Activated CD8-positive, alpha-beta memory T cell treated with anti-CD3 and anti-CD28 coated beads, Interleukin-2, amount 50 U/mL, for 48 hours (primary cell): Measurements from ENCODE around the gene PAPOLA.

ENCODE experiments used
- DNase-seq: peaks from one replicate; pipeline ENCODE4 v3.0.0-alpha.2; 2020

PAPOLA gene

DNA sequence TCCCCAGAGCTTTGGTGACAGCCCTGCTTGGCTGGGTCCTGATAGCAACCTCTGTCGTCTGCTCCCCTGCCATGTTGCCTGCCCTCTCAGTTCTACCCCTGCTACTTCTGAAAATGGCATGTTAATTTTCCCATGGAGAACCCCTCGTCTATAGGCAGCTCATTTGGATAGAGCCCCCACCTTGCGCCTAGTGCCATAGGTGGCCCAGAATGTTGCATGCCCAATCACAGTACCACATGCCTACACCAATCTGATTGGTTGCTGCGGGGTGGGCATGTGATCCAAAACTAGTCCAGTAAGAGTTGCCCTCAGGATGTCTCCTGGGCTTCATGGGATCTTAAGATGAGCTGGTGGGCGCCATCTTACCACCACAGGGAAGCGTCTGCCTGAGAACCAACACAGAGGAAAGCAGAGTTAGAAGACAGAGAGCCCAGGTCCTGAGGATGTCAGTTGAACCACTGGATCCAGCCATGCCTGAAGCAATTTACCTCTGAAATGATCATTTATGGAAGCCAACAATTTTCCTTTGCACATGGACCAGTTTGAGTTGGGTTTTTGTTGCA is 85.7 kb downstream of the PAPOLA start:
- peak; percentile 38 for DNase-seq

DNA sequence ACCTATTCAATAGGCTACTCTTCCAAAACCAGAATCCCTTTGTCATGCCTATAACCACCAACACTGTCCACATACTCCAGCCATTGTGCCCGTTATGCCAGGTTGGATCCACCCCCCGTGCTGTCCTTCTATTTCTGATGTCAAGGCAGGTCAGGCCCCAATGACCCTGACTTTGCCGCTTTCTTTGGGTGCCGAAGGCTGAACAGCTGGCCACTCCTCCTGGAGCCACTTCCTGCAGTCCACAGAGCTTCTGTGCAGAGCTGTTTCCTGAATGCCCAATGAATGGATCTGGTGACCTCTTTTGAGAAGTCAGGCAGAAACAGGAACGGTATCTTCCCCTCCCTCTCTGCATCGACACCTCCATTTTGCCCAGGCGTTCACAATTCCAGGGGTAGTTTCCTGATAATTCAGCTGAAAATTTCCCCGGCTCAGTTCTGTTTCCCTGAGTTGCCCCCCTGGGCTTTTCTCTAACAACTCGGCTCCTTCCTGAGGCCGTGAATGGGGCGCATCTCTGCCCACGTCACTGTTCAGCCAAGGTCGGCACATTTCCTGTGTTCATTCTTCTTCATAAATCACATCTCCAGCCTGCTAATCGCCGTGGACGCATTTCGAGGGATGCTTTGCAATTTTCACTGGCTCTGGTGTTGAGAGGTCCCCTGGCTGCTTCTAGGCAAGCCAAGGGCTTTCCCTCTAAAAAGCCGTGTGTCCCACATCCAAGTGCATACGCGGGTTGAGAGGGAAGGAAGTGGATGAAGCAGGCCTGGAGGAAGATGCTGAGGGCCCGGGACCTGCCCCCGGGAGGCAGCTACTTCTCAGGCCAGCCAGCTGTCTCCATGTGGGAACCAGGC is 86.5 kb downstream of the PAPOLA start:
- peak; percentile 8 for DNase-seq

DNA sequence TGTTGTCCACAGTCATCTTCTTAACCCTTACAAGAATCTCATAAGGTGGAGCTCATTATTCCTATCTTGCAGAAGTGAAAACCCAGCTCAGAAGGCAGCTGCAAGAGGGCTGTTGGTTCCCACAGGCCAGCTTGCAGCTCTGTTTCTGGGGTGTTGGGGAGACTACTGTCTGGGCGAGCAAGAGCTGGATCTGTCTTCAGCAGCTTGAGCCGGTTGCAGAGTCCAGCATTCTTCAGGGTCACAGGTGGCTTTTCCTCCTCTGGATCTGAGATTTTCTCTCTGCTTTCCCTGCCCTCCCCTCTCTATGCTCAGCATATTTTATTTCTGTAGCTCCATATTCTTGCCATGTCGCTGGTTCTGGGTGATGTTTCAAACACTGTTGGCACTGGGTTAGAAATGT is 87.4 kb downstream of the PAPOLA start:
- DNase-seq = peak; percentile 38

DNA sequence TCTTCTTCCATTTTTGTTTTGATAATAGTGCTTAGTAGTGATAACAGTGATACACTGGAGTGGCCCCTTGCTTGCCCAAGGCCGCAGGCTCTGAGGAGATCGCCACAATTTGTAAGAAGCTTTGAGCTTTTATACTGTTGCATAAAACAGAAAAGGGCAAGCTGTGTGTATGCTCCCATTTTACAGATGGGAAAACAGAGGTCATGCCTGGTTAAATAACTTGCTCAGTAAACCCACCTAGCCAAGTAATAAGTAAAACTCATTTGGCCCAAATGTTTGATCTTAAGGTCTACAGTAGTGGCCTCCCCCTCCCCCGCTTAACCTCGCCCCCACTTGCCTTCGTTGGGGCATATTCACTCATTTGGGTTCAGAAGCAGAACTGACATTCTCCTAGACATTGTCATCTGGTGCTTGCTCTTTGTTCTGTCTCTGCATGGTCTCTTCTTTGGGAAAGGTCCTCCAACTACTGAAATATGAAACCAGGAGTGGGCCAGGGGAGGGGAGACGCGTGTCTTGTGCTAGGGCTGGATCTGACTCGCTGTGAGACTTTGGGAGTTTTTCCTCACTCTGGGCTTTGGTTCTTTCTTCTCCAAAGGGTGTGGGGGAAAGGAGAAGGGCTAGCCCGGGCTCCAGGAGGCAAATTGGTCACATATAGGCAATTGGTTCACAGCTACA is 88.1 kb downstream of the PAPOLA start:
- DNase-seq = no peak

DNA sequence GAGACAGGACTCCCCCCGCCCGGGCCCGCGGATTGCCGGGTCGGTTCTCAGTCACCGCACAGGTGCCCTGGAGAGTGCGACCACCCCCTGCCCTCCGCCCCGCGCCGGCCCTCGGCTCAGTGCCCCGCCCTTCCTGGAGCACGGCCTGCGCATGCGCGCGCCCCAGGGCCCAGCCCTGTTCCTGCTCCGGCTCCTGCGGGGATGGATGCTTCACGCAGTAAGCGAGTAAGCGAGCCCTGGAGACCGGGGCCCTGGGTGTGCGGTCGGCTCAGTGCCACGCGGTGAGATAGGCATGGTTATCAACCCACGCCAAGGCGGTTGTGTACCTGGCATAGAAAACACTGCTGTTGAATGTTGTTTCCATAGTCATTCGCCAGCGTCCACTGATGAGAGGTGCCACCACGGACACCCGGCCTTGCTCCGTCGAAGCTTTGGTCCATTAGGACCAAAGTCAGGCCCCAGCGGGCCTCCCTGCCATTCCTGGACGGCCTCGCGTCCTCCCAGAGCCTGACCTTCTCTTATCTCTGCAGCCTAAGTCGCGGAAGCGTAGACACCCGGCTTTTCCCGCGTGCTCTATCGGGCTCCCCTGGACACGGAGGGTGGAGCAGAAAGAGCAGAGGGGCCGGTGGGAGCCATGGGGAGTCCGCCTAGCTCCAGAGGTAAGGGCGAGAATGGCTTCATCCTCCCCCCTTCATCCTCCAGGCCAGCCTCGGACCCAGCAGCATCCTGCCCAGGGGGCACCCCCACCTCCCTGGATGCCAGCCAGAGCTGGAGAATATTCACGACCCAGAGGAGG is 90.6 kb downstream of the PAPOLA start:
- DNase-seq = peak; percentile 86

DNA sequence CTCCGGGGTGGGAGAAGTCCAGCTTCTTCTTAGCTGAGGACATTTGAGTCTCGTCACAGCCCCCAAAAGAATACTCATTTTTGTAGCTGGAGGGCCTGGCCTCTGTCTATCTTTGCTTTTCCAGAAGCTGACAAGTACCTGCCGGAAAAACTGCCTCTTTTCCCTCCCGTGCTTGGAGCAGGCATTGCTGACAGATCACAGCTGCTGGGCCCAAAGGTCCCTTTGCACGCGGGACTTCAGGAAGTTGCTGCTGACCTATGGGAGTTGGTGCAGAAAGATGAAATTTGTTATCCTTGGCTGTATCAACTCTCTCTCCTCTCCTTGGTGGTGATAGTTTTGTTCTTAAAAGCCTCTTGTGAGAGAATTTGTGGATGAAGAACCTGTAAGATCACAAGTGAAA is 92.8 kb downstream of the PAPOLA start:
- no peak for DNase-seq

DNA sequence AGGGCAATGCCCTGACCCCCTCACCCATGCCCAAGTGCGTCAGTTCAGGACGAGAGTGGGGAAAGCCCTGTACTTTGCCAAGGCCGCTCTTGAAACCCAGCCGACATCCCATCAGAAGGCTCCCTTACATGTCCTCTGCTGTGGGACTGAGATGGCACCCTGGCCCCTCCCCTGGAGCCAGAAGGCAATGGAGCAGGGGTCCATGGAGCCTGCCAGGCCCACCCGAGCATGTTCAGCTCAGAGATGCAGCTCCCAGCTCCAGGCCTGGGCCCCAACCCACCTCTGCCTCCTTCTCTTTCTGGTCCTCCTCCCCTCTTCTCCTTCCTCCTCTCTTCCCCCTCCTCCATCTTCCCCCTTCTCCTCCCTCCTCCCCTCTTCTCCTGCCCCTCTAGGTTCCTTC is 95.5 kb downstream of the PAPOLA start:
- DNase-seq = no peak

DNA sequence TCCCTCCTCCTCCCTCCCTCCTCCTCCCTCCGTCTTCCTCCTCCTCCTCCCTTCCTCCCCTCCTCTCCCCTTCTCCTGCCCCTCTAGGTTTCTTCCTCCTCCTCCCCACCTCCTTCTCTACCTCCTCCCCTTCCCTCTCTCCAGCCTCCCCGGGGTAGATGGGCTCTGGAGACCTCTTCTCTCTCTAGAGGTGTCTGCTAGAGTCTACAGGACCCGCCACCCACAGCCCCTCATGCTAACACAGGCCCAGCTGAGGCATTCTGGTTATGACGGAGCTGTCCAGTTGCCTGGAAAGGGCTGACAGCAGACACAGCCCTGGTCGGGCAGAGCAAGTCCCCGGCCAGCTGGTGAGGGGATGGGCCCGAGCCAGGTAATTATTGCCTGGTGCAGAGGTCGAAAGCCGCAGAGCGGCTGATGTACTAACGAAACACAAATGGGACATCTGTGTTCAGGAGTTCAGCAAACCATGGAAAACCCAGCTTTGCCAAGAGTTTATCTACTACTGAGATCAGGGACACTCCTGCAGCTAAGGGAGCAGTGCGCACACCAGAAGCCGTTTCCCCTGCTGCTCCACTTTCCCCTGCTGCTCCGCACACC is 96.2 kb downstream of the PAPOLA start:
- DNase-seq = no peak

DNA sequence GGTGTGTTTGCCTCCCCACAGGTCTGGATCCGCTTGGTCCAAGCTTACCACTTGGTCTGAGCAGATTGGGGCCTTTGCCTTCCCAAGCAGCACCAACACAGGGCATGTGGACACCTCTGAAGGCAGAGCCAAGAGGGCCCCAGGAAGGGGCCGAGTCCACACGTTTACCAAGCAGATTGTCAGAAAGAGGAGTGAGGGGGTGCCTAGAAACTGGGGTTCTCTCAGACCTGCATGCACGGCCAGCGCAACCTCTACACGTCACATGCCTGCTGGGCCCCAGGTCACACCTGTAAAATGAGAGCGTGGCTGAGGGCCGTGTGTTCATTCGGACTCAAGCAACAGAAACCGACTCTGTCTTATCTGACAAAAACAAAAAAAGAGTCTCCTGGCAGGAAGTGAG is 96.9 kb downstream of the PAPOLA start:
- no peak for DNase-seq

DNA sequence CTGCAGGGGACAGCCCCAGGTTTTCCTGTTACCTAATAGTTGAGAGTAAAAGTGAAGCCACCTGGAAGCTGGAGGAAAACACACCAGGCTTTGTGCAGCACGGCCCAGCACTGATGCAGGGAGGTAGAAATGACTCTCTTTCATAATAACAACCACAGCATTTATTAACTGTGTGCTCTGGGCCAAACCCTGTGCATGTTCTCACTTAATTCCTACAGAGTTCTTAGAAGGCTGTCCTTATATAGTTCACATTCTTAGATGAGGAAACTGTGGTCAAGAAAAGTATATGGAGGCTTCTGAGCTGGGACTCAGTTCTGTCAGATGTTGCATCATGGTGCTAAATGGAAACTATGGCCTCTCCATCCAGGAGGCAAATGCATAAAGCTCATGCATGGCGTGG is 100.0 kb downstream of the PAPOLA start:
- DNase-seq = no peak

DNA sequence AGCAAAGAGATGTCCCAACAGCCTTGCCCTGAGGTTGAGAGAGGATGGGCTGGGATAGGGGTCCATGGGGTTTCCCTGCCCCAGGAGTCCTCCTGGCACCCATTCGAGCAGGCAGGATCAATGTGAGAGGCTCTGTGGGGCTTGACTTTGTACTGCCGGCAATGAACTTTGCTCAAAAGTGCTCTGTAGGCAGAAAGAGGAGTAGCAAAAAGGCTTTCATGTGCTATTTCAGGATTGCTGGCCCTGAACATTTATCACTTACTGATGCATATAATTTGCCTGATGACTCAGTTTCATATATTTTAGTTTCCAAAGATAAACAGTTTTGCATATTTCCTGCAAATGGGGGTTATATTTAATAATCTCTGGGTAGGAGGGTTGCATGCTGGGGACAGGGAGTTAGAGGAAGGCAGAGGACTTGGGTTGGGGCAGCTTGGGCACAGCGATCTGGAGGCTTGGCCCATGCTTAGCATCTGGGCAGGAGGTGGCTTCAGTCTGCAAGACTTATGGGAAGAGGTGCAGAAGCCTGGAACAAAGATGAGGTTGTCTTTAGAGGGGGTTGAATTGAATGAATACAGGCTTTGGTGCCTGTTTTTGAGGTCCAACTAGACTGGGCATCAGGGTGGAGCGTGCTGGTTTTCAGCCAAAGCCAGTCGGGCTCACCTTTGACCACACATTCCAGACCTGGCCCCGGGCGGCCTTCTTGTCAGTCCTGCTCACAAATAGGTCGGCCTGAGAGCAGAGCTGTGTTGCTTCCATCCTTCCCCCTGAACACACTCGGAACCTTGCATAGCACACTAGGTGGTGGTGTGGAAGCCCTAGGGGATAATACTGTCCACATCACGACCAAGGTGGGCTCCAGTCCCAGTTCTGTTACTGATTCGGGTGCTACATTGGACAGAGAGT is 101.4 kb downstream of the PAPOLA start:
- no peak for DNase-seq

DNA sequence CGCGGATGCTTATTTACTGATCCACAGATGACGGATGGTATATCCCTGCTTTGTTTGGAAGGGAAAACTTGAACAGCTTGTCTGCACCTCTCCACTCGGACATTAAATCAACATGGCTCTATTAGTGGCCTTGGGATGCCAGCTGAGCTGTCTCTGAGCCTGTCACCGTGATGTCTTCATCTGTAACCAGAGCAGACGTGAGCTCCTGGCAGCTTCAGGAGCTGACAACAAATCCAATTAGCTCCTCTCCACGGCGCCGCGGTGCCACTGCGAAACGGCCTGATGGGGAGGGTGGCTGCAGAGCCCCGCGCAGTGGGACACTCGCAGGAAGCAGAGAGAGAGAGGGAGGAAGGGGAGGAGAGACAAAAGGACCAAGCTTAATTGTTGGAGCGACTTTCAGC is 112.3 kb downstream of the PAPOLA start:
- no peak for DNase-seq

DNA sequence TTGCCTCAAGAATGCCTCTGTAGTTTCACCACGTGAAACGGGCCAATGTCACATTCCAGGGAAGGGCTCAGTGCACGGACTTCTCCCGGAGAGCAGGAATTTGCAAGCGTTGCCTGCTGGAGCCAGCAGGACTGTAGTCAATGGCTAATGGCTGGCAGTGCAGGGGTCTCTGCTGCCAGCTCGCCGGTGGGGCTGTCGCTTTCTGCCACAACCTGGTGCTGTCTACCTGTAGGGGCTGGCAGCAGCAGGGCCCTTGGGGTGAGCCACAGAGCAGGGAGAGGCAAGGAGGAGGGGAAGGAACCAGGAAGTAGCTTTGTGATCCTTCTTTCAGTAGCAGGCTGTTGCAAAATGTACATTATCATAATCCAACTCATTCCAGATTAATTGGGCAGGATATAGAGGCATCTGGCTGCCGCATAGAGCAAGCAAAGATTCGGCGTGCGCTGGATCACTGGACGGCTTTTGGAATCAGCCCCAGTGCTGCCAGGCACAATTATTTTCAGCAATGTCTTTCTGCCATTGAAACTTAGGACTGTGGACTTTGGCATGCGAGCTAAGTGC is 114.1 kb downstream of the PAPOLA start:
- no peak for DNase-seq
